HG03439 (cell line): ENCODE measurements around the gene TCP11.
"Not testable (repeated sequence)": the region's sequence is repeated elsewhere in the genome, so short reads cannot be mapped to it uniquely, and the experiment has no call there.

Source experiments
- ATAC-seq: cut with Tn5 transposase; IDR thresholded peaks from one replicate; pipeline ENCODE4 v1.9.1; 2021; ENCODE audit warnings: mild to moderate bottlenecking, moderate library complexity; ENCODE audit not compliant: unreplicated experiment

The TCP11 gene

DNA sequence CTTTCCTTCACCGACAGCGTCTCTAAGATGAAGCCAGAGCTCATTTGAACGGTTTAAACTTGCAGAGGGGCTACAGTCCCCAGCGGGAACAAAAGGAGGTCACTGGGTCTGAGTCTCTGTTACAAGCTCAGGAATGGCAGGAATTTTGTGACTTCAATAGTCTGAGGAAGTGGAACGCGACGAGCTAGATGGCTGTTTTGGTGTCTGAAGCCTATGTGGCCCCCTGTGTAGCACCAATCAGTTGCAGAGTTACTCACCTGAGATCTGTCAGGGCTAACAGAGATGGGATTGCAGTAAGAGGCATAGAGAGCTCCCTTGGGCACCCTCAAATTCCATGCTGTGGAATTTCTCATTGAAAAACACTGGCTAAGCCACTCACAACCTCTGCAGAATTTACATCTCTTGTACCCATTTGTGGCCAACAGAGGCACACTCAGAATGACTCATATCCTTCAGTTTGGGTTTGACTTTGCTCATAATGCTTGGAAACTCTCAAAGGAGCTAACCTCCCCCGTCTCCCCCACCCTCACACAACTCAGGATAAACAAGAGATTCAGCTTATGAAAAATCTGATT, 7.1 kb upstream of the TCP11 start:
- no peak for ATAC-seq

DNA sequence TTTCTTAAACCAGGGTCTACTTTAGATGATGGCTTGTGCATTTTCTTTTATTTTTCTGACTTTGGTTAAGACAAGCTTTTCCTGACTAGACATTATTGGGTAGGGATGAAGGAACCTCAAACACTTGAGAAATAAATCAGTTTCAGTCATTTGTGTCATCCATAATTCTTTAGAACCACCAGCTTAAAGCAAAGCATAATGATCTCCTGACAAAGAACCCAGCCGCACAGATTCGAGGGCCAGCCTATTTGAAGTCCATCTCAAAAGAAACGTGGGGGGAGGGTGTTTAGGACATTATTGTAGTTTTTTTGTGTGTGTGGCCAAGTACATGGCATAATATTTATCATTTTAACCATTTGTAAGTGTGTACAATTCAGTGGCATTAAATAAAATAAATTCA, 6.3 kb upstream of the TCP11 start:
- no peak for ATAC-seq

GRCh38 chr6:35147026-35147425, 5.9 kb upstream of the TCP11 start:
- no peak for ATAC-seq

DNA sequence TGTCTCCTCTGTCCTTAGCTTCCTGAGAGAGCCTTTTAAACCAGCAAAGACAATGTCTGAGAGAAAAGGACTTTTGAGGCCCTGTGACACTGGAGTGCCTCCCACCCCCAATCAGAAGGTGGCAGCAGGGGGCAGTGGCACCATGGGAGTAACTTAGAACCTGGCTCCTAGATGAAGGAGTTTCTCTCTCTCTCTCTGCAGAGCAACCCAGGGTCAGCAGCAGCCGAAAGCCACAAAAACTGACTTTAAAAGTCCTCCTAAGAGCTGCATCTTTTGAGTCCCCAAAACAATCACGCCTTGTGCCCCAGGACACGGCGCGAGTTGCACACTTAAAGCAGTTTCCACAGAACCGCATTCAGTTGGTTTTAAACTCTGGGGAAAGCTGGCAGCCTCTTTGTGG, 5.3 kb upstream of the TCP11 start:
- no peak for ATAC-seq

DNA sequence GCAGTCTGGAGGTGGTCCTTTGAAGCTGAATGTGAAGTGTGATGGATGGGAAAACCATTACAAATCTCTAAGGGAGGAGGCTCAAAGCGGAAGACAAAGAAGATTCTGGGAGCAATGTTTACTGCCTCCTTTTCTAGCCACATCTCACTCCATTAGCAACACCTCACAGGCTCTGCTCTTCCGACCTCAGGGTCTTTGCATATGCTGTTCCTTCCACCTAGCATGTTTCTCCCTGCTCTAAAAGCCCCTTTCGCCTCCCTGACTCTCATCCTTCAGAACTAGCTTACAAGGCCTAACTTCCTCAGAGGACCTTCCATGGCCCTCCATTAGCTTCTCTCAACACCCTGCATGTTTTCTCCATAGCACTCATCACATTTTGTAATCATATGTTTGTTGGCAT, 4.6 kb upstream of the TCP11 start:
- ATAC-seq = no peak

GRCh38 chr6:35142588-35143569, 1.7 kb upstream of the TCP11 start:
- no peak for ATAC-seq

DNA sequence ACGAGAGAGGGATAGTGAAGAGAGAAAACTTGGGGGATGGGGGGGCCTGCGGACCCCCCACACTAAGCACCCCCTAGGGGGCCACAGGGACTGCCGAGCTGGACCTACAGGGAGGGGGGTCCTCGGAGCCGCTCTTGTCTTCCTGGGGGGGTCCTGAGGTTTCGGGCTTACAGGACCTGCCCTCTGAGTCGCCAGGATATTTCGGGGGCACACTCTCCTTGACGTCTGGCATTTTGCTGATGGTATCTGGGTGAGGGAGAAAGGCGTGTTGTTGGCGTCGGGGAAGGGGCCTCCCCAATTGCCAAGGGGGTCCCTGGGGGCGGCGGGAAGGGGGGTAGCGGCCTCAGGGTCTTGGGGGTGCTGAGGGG, 516 bp downstream of the TCP11 start:
- no peak for ATAC-seq

DNA sequence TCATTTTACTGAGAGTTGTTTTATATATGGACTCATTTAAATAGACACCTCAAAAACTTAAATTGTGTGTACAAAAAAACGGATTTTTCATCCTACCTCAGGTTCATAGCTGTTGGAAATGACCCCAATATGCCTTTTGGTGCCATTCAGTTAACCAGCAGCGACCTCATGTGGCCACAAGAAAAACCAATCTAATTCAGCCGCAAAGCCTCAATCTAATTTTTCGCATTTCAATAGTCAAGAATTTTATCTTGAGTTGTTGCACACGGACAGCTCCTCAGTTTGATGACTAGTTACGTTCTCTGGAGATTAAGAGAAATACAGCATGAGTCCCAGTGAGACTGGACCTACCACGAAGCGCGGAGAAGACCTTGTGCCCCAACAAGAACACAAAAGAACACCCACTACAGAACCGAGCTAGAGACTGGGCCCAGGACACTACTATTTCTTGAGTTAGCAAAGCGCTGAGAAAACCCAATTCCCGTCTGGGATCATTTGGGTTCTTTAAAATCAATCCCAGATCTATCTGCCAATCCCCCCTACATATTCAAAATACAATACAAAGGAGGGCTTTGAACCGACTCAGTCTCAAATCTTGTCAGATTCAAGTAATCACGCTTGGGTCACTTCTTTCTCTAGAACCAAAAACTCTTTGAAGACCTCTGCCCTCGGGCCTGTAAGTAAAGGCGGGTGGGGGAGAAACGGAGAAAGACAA, 1.1 kb downstream of the TCP11 start:
- no peak for ATAC-seq

DNA sequence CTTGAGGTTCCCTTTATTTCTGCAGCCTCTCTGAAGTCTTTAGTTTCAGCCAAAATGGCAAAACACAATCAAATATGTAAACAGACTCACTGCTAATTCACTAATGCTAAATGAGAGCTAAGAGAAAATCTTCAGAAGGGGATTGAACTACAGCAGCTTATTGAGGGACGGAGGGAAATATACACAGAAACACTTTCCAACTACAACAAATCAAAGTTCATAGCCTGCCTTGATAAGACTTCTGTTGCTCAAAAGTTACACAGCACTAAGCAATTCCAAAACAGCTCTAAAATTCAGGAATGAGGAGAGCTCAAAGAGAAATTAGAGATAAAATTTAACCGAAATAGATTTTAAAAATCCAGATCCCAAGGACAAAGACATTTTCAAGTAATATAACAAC, 1.7 kb downstream of the TCP11 start:
- no peak for ATAC-seq

DNA sequence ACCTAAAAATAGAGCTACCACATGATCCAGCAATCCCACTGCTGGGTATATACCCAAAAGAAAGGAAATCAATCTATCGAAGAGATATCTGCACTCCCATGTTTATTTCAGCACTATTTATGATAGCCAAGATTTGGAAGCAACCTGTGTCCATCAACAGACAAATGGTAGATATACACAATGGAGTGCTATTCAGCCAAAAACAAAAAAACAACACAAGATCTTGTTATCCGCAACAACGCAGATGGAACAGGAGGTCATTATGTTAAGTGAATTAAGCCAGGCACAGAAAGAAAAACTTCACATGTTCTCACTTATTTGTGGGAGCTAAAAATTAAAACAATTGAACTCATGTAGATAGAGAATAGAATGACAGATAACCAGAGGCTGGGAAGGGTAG, 2.9 kb downstream of the TCP11 start:
- not testable (repeated sequence) for ATAC-seq

DNA sequence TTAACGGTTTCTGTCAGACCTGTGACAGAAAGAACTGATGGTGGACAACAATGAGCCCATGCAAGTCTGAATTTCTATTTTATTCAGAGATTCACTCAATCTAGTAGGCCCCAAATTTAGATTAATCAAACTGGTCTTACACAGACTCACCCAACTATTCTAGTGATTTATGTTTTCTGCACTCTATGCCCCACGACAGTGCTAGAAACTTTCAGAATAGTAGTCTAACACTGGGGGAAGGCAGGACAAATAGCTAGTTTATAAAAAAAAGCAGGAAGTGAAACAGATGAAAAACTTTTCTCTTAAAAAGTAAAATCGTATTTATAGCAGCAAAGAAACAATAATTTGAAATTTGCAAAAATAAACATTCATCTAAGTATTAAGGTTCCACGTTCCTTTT, 5.0 kb downstream of the TCP11 start:
- no peak for ATAC-seq

GRCh38 chr6:35128496-35128895, 12.6 kb downstream of the TCP11 start:
- ATAC-seq = no peak

GRCh38 chr6:35128042-35128441, 13.1 kb downstream of the TCP11 start:
- no peak for ATAC-seq

- ATAC-seq = no peak
Measured at GRCh38 chr6:35124356-35124755, 16.8 kb downstream of the TCP11 start.

DNA sequence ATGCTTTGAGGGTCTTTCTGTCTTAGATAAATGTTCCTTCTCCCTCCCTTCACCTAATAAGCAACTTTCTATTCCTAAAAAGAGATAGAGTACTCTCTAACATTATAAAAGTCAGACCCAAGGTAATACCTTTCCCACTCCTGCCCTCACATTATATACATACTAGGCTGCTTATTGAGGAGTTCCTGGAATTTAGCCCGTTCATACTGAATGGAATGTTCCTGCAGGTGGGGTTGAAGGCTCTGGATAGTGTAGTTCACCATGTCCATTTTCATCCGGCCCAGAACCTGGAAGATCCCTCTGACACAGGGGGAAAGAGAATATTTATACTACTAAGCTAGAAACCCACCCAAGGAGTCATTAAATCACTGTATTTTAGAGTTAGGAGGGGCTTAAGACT, 20.4 kb downstream of the TCP11 start:
- no peak for ATAC-seq

- ATAC-seq = no peak
Measured at GRCh38 chr6:35108309-35108885, 32.7 kb downstream of the TCP11 start.

- ATAC-seq = not testable (repeated sequence)
Measured at GRCh38 chr6:35107761-35108160, 33.4 kb downstream of the TCP11 start.

DNA sequence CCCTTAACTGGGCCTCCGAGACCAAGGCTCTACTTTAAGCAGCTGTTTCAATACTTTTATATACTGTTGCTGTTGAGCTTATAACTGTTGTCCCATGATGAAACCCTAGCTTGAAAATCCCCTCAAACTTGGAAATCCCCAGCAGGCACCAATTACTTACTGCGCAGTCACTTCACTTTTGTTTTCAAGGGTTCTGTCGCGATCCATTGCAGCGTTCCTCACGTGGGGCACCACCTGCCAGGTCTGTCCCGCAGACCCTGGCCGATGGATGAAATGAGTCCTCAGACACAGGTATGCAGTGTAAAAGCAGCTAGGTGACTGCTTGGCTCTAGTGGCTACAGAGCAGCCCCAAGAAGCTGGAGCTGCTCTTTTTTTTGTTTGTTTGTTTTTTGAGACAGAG, 33.9 kb downstream of the TCP11 start:
- ATAC-seq = not testable (repeated sequence)

DNA sequence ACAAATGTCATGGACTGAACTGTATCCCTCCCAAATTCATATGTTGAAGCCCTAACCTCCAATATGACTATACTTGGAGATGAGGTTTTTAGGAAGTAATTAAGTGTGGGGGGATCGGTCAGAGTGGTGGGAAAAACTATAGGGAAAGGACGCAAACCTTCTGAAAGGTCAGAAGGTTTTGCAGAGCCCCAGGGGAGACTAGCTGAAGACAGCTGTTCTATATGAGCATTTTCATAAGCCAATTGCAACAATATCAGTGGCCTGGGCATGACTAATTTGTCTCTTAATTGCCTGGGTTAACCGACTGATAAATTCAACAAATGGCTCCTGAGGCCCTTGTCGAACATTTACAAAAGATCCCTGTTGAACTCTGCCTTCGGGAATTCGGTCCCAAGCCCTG, 35.1 kb downstream of the TCP11 start:
- not testable (repeated sequence) for ATAC-seq

DNA sequence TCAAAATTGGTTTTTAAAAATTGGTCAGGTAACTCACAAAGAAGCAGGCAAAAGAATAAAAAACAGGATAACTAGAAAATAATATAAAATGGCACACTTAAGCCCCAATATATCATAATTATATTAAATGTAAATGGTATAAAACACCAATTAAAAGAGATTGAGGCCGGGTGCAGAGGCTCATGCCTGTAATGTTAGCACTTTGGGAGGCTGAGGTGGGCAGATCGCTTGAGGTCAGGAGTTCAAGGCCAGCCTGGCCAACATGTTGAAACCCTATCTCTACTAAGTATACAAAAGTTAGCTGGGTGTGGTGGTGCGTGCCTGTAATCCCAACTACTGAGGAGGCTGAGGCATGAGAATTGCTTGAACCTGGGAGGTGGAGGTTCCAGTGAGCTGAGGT, 36.1 kb downstream of the TCP11 start:
- no peak for ATAC-seq

DNA sequence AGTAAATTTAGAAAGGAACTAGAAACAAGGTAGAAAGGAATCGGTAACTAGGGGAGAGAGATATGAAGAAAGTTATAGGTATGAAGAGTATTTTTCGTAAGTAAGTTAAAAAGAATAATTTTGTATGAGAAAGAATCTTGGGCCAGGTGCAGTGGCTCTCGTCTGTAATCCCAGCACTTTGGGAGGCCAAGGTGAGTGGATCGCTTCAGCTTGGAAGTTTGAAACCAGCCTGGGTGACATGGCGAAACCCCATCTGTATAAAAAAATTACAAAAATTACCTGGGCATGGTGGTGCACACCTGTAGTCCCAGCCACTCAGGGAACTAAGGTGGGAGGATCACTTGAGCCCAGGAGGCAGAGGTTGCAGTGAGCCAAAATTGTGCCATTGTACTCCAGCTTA, 42.0 kb downstream of the TCP11 start:
- no peak for ATAC-seq
